Endodermal cell (in vitro differentiated cells): ENCODE results near the gene PRG2. TPM values are rescaled to one million over a fixed set of nuclear protein-coding genes. Genes with fewer than 3 reads are reported as not detected.

Experiments used
- DNase-seq: peaks from one replicate; pipeline ENCODE4 v3.0.0-alpha.2; 2017
- H3K27ac ChIP-seq: 2 replicates; pipeline ENCODE4 v1.5.1; 2013; ENCODE audit warnings: mild to moderate bottlenecking, low read depth, low read length, moderate library complexity
- H3K27me3 ChIP-seq: 2 replicates; pipeline ENCODE4 v1.6.1; 2013; ENCODE audit warnings: mild to moderate bottlenecking, low read length, moderate library complexity; ENCODE audit not compliant: insufficient read depth, control insufficient read depth, poor library complexity, severe bottlenecking
- H3K36me3 ChIP-seq: 2 replicates; pipeline ENCODE4 v1.7.0; 2013; ENCODE audit warnings: mild to moderate bottlenecking, low read length, moderate library complexity; ENCODE audit not compliant: control insufficient read depth, insufficient read depth
- H3K4me1 ChIP-seq: one replicate; pipeline ENCODE4 v1.7.0; 2013; ENCODE audit warnings: low read length; ENCODE audit not compliant: control insufficient read depth, insufficient read depth
- H3K4me3 ChIP-seq: 2 replicates; pipeline ENCODE4 v1.5.1; 2013; ENCODE audit warnings: mild to moderate bottlenecking, low read length, moderate library complexity
- H3K9ac ChIP-seq: 2 replicates; pipeline ENCODE4 v1.6.1; 2013; ENCODE audit warnings: mild to moderate bottlenecking, low read length, moderate library complexity; ENCODE audit not compliant: poor library complexity, severe bottlenecking; ENCODE audit errors: extremely low read depth
- H3K9me3 ChIP-seq: 2 replicates; pipeline ENCODE4 v1.6.1; 2013; ENCODE audit warnings: mild to moderate bottlenecking, low read length, moderate library complexity; ENCODE audit not compliant: control insufficient read depth
- H3K27ac Mint-ChIP-seq: 2 replicates; pipeline ENCODE4 v1.8.0; 2020; ENCODE audit warnings: mixed read lengths
- H3K27me3 Mint-ChIP-seq: 2 replicates; pipeline ENCODE4 v1.8.0; 2021; ENCODE audit warnings: mild to moderate bottlenecking, mixed read lengths; ENCODE audit not compliant: insufficient read depth
- H3K36me3 Mint-ChIP-seq: 2 replicates; pipeline ENCODE4 v1.8.0; 2020; ENCODE audit warnings: low read depth, mixed read lengths
- H3K4me1 Mint-ChIP-seq: 2 replicates; pipeline ENCODE4 v1.8.0; 2020; ENCODE audit warnings: mixed read lengths
- H3K4me3 Mint-ChIP-seq: 2 replicates; pipeline ENCODE4 v1.8.0; 2020; ENCODE audit warnings: mild to moderate bottlenecking, moderate library complexity, mixed read lengths
- H3K9me3 Mint-ChIP-seq: 2 replicates; pipeline ENCODE4 v1.8.0; 2020; ENCODE audit warnings: mild to moderate bottlenecking, mixed read lengths
- WGBS, 2 experiments: methylation state at CpG; one replicate each; pipeline versions ENCODE4 v1.1.5 to v1.1.7; 2013; ENCODE audit warnings: missing lambda C conversion rate in 2 of 2, mixed read lengths in 1 of 2; ENCODE audit not compliant: insufficient coverage in 1 of 2, insufficient read length in 1 of 2; 5-methylcytosine and 5-hydroxymethylcytosine counted together
- total RNA-seq, 2 donors: library from RNA; stranded (reverse); fragmentation: NEBNext Ultra II Directional in 1 of 2; extraction: Animal tissue kit (Norgen Biotek cat#: 25700) in 1 of 2; gene quantifications; 2 replicates in 1 of 2; 3 replicates in 1 of 2; pipeline ENCODE4 v1.2.1, GENCODE V29; 2021
- TF ChIP-seq, protein P1 (sequence below): fragments of 200-600 bp; sonication (generic); conservative IDR thresholded peaks from 2 replicates; pipeline ENCODE4 v1.5.0; 2021; ENCODE audit warnings: antibody characterized with exemption, mild to moderate bottlenecking

Gene PRG2
- total RNA-seq, 2 donors from 2014 or later = 0.42 TPM; not detected in 1

DNA sequence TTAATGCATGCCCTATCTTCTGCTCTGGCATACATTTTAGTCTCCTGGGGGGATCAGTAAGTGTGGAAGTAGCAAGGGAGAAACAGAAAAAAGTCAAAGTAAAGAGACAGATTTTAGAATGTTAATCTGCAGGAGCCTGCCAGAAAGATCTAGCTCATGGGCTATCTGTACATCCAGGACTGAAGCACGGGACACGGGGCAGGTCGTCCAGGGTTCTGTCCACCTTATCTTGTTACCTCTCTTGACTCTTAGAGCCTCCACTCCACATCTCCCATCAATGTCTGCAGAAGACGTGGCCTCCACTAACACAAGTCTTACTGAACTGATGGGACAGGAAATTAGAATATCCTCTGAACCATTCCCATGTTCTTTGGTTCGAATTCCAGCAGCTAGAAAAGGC lies 38.2 kb upstream of the PRG2 start:
- Mint-ChIP-seq H3K36me3 (no peaks in the 10 kb centered on the region), H3K9me3 (no peaks in the 10 kb centered on the region), H3K27ac (no peak overlapping the region), H3K4me1 (peaks cover 19% of the 10 kb centered on the region), H3K4me3 (no peak overlapping the region), H3K27me3 (peaks cover 47% of the 10 kb centered on the region)
- WGBS, 2 experiments = 88 to 96% methylated on average over 5 of the region's 5 CpGs
- no peak overlapping the region for H3K4me3 ChIP-seq
- no peaks in the 10 kb centered on the region for H3K36me3 ChIP-seq
- TF ChIP-seq, protein P1, sequence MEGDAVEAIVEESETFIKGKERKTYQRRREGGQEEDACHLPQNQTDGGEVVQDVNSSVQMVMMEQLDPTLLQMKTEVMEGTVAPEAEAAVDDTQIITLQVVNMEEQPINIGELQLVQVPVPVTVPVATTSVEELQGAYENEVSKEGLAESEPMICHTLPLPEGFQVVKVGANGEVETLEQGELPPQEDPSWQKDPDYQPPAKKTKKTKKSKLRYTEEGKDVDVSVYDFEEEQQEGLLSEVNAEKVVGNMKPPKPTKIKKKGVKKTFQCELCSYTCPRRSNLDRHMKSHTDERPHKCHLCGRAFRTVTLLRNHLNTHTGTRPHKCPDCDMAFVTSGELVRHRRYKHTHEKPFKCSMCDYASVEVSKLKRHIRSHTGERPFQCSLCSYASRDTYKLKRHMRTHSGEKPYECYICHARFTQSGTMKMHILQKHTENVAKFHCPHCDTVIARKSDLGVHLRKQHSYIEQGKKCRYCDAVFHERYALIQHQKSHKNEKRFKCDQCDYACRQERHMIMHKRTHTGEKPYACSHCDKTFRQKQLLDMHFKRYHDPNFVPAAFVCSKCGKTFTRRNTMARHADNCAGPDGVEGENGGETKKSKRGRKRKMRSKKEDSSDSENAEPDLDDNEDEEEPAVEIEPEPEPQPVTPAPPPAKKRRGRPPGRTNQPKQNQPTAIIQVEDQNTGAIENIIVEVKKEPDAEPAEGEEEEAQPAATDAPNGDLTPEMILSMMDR = no peak
- no peak overlapping the region for H3K9ac ChIP-seq
- peaks cover 4% of the 10 kb centered on the region for H3K4me1 ChIP-seq
- peaks cover 38% of the 10 kb centered on the region for H3K27me3 ChIP-seq
- no peaks in the 10 kb centered on the region for H3K9me3 ChIP-seq
- no peak overlapping the region for H3K27ac ChIP-seq
- DNase-seq = no peak

DNA sequence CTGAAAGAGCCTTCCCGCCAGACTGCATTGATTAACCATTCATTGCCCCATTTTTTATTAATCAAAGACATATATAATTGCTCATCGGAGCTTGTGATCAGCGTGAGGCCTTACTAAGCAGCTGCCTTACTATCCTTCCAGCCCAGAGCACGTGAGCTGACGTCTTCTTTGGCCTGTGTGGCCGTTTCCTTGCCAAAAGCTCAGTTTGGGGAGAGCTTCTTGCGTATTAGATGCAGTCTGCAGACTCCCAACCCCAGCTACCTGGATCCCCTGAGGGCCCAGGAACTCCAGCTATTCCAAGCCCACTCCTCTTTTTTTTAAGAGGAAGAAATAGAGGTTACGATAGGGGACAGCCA lies 37.3 kb upstream of the PRG2 start:
- H3K4me1 Mint-ChIP-seq = peaks cover 19% of the 10 kb centered on the region
- H3K27ac ChIP-seq = no peak overlapping the region
- TF ChIP-seq, protein P1 = no peak
- H3K27me3 Mint-ChIP-seq = peaks cover 45% of the 10 kb centered on the region
- H3K36me3 Mint-ChIP-seq = peaks cover 3% of the 10 kb centered on the region
- no peak overlapping the region for H3K9ac ChIP-seq
- H3K9me3 ChIP-seq = no peaks in the 10 kb centered on the region
- 95 to 96% methylated on average over 6 to 7 of the region's 8 CpGs for WGBS, 2 experiments
- DNase-seq = no peak
- peak overlapping the region; percentile 61 for H3K4me3 Mint-ChIP-seq
- no peak overlapping the region for H3K27ac Mint-ChIP-seq
- no peaks in the 10 kb centered on the region for H3K36me3 ChIP-seq
- peaks cover 4% of the 10 kb centered on the region for H3K4me1 ChIP-seq
- no peak overlapping the region for H3K4me3 ChIP-seq
- H3K9me3 Mint-ChIP-seq = no peaks in the 10 kb centered on the region
- H3K27me3 ChIP-seq = peaks cover 38% of the 10 kb centered on the region

DNA sequence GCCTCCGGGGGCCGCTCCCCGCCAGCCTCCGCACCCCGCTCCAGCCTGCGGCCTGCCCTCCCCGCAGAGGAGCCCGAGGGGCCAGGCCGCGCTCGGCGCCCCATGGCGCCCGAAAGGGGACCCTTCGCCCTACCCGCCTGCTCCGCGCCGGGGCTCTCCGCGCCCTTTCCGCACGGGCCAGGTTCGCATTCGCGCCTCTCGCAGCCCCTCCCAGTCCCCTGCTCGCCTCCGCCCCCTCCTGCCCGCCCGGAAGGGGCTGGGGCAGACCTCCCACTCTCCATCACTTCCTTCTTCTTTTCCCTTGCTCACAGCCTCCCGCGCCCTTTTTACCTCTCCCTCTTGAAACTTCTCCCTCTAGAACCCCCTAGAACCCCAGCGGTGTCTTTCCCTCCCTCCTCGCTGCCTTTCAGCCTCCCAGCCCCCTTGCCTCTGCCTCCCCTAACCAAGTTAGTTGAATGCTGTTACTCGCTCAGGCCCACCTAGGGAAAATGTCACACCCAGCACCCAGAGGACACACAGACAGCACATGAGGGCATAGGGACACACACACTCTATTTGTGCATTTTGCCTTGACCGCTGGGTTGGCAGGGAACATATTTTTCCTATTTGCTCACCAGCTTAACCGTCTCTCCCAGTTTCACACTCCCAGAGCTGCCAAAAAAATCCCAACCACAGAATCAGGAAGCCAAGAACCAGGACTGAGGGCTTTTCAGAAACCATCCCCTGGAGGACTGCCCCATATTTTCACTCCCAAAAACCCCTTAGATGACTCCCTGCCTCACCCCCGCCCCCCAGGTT lies 36.7 kb upstream of the PRG2 start, which contains the start of gene SLC43A3:
Gene SLC43A3, minus strand, starts transcription at position 193 of the 798 bp plus-strand sequence. CDS start 949 bp downstream, outside the sequence.
- Histone ChIP-seq H3K27ac (no peak within 1 kb of the TSS), H3K36me3 (no peaks in the 10 kb centered on the region), H3K9ac (no peak within 1 kb of the TSS), H3K27me3 (peaks cover 38% of the 10 kb centered on the region), H3K4me1 (peaks cover 4% of the 10 kb centered on the region), H3K4me3 (peak within 1 kb of the TSS; percentile 73), H3K9me3 (no peaks in the 10 kb centered on the region)
- no peaks in the 10 kb centered on the region for H3K9me3 Mint-ChIP-seq
- peaks cover 45% of the 10 kb centered on the region for H3K27me3 Mint-ChIP-seq
- 13 to 39% methylated on average over 12 to 39 of the region's 39 CpGs for WGBS, 2 experiments
- peak within 1 kb of the TSS; percentile 4 for H3K27ac Mint-ChIP-seq
- peak within 1 kb of the TSS; percentile 61 for H3K4me3 Mint-ChIP-seq
- peaks cover 19% of the 10 kb centered on the region for H3K4me1 Mint-ChIP-seq
- DNase-seq = peak; percentile 89
- peaks cover 3% of the 10 kb centered on the region for H3K36me3 Mint-ChIP-seq
- TF ChIP-seq, protein P1 = peak; percentile 24
